GM18511 (cell line): ENCODE results near the gene GALR3.

Source experiments
- ATAC-seq: cut with Tn5 transposase; IDR thresholded peaks from one replicate; pipeline ENCODE4 v1.9.1; 2021; ENCODE audit warnings: mild to moderate bottlenecking, moderate library complexity; ENCODE audit not compliant: unreplicated experiment

The GALR3 gene

GRCh38 chr22:37819105-37819433 lies 4.1 kb upstream of the GALR3 start:
- ATAC-seq = no peak

GRCh38 chr22:37820350-37820749 lies 2.8 kb upstream of the GALR3 start:
- no peak for ATAC-seq

GRCh38 chr22:37822079-37822833 lies 926 bp upstream of the GALR3 start:
- ATAC-seq = no peak

GRCh38 chr22:37824674-37825641 lies 1.8 kb downstream of the GALR3 start:
- ATAC-seq = no peak

GRCh38 chr22:37827056-37827455 lies 3.9 kb downstream of the GALR3 start:
- ATAC-seq = no peak

- no peak for ATAC-seq
Observed at GRCh38 chr22:37830093-37830842, 7.1 kb downstream of the GALR3 start.

GRCh38 chr22:37831472-37831871 lies 8.3 kb downstream of the GALR3 start:
- no peak for ATAC-seq

GRCh38 chr22:37832022-37832857 lies 9.1 kb downstream of the GALR3 start:
- ATAC-seq = no peak

GRCh38 chr22:37842015-37842793 lies 19.0 kb downstream of the GALR3 start:
- ATAC-seq = no peak

- ATAC-seq = peak; percentile 44
Observed at GRCh38 chr22:37843741-37844089, 20.5 kb downstream of the GALR3 start.

GRCh38 chr22:37844904-37845329 lies 21.7 kb downstream of the GALR3 start:
- no peak for ATAC-seq

- ATAC-seq = no peak
Observed at GRCh38 chr22:37846433-37846832, 23.3 kb downstream of the GALR3 start.

- ATAC-seq = no peak
Observed at GRCh38 chr22:37848587-37849088, 25.5 kb downstream of the GALR3 start.

- ATAC-seq = peak; percentile 70
Observed at GRCh38 chr22:37849089-37849751, 26.0 kb downstream of the GALR3 start, which contains the start of gene EIF3L. EIF3L (plus strand) TSS chr22:37849419; CDS start chr22:37849450, 31 bp downstream.

- ATAC-seq = no peak
Observed at GRCh38 chr22:37850801-37851200, 27.6 kb downstream of the GALR3 start.

GRCh38 chr22:37852418-37852817 lies 29.2 kb downstream of the GALR3 start:
- ATAC-seq = no peak

GRCh38 chr22:37854946-37855345 lies 31.8 kb downstream of the GALR3 start:
- ATAC-seq = no peak

GRCh38 chr22:37855462-37855861 lies 32.3 kb downstream of the GALR3 start:
- ATAC-seq = no peak
